HG03558 (cell line): ENCODE measurements around the gene OR6C76.
"Not testable (repeated sequence)": the region's sequence is repeated elsewhere in the genome, so short reads cannot be mapped to it uniquely, and the experiment has no call there.

Experiments used
- ATAC-seq: cut with Tn5 transposase; IDR thresholded peaks from one replicate; pipeline ENCODE4 v1.9.1; 2021; ENCODE audit warnings: moderate number of reproducible peaks; ENCODE audit not compliant: unreplicated experiment; ENCODE audit errors: extremely low read depth

Gene OR6C76

DNA sequence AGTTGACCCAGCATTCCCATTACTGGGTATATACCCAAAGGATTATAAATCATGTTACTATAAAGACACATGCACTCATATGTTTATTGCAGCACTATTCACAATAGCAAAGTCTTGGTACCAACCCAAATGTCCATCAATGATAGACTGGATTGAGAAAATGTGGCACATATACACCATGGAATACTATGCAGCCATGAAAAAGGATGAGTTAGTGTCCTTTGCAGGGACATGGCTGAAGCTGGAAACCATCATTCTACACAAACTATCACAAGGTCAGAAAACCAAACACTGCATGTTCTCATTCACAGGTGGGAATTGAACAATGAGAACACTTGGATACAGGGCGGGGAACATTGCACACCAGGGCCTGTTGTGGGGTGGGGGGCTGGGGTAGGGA lies 38.9 kb downstream of the OR6C76 start:
- not testable (repeated sequence) for ATAC-seq

- no peak for ATAC-seq
These were observed 41.8 kb downstream of the OR6C76 start for GRCh38 chr12:55467836-55468235.

DNA sequence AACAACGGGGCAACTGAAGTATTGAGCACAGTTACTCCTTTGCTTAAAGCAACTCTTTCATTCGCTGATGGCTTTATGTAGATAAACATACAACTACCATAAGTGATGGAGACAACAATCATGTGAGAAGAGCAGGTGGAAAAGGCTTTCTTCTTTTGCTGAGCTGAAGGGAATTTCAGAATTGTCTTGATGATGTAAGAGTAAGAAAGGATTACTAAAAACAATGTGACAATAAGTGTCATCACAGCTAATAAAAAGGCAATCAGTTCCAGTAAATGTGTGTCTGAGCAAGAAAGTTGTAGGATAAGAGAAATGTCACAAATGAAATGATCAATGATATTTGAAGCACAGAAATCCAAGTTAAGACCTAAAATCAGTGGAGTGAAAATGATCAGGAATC lies 43.2 kb downstream of the OR6C76 start:
- no peak for ATAC-seq

GRCh38 chr12:55470088-55470829 lies 44.2 kb downstream of the OR6C76 start, which contains the start of gene OR6C70:
Gene OR6C70 (minus strand): TSS chr12:55470138. CDS start chr12:55470138, 0 bp downstream.
- ATAC-seq, result no peak

DNA sequence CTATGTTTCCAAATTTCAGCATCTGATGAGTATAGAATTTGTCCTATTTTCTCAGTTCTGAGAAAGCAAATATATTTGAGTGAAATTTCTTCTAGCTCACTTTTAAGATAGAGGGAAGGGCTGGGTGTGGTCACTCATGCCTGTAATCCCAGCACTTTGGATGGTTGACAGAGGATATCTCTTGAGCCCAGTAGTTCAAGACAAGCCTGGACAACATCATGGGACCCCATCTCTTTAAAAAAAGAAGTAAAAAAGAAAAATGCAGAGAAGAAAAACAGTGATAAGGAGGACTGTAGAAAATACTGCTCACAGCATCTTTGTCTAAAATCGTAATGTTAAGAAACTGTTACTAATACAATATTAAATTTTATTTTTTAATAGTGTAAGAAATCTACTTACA lies 46.2 kb downstream of the OR6C76 start:
- ATAC-seq, result no peak
